Hematopoietic multipotent progenitor cell treated with erythropoietin and hydrocortisone succinate and interleukin-3 and kit ligand, for 4 days (in vitro differentiated cells): Measurements from ENCODE around the gene TRPM8.

Source experiments
- DNase-seq: peaks from one replicate; pipeline ENCODE4 v3.0.0-alpha.2; 2015

Gene TRPM8

GRCh38 chr2:234003972-234004617, 86.9 kb downstream of the TRPM8 start:
- peak; percentile 5 for DNase-seq

DNA sequence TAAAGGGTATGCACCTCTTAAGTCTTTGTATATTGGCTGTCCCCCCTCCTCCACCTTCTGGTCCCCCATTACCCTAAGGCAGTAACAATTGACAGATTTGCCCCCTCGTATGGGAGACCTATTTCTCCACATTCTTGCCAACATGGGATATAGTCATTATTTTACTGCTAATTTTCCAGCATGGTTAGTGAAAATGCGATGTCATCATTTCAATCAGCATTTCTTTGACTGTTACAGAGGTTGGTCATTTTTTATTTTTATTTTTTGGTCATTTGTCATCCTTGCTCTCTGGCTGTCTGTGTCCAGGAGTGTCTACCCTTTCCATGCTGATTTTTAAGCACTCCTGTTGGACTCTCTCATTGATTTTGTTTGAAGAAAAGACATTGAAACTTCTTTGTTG, 88.0 kb downstream of the TRPM8 start:
- DNase-seq, result no peak

GRCh38 chr2:234006501-234006900, 89.3 kb downstream of the TRPM8 start:
- no peak for DNase-seq

DNA sequence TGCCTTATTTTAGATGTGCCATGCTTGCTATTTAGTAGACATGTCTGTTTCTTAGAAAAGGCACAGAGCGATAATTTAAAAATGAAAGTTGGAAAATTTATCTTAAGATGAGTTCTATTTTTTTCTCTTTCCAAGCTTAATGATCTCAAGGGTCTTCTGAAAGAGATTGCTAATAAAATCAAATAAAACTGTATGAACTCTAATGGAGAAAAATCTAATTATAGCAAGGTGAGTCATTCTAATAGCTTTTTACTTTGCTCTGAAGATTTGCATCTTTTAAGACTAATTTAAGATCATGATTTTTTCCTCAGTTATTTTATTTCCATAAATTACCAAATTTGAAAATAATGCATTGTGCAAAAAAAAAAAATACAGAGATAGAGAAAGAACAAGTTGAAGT, 97.3 kb downstream of the TRPM8 start:
- no peak for DNase-seq

- DNase-seq, result no peak
Measured at GRCh38 chr2:234015861-234016260, 98.7 kb downstream of the TRPM8 start.

GRCh38 chr2:234019896-234020295, 102.7 kb downstream of the TRPM8 start:
- DNase-seq, result no peak

- DNase-seq, result no peak
Measured at GRCh38 chr2:234020332-234020731, 103.2 kb downstream of the TRPM8 start.

- no peak for DNase-seq
Measured at GRCh38 chr2:234022424-234022823, 105.3 kb downstream of the TRPM8 start.

- DNase-seq, result no peak
Measured at GRCh38 chr2:234024304-234024703, 107.1 kb downstream of the TRPM8 start.

DNA sequence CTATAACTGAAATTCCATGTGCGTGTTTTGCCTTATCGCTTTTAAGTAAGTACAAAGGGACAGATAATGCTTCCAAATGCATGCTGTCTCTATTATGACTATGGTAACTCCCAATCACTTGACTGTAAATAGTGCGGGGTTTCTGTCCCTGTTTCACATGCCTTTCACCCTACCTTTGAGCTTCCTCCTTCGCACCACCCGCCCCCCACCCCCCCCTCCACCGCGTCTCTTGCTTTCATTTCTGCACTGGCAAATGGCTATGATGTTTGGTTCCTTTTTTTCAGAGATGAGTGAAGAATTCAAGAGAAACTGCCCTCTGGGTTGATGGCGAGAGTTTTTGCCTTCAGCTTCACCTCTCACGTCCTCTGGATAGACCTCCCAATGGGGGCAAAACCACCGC, 108.3 kb downstream of the TRPM8 start:
- peak; percentile 30 for DNase-seq

DNA sequence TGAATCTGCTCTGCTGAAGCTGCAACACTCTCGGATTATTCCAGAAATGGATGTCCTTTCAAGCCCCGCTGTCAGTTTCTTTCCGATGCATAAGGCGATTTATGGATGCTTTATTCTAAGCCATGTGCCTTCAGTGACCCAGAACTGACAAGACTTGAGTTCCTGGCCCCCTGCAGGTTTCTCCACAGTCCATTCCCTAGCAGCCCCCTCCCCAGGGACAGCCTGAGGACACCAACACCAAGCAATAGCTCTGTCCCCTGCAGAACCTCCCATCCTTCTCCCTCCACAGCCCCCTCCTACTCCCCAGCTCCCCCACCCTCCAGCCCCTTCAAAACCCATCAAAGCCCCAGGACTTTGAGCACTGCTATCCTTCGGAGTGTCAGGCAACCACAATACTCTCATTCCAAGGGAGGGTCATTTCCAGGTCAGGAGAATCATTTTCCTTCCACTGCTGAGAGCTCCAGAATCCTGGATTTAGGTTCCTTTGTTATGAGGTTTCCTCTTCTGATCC, 108.8 kb downstream of the TRPM8 start:
- DNase-seq, result no peak

- no peak for DNase-seq
Measured at GRCh38 chr2:234026693-234027254, 109.6 kb downstream of the TRPM8 start.

- DNase-seq, result no peak
Measured at GRCh38 chr2:234027641-234028040, 110.5 kb downstream of the TRPM8 start.

DNA sequence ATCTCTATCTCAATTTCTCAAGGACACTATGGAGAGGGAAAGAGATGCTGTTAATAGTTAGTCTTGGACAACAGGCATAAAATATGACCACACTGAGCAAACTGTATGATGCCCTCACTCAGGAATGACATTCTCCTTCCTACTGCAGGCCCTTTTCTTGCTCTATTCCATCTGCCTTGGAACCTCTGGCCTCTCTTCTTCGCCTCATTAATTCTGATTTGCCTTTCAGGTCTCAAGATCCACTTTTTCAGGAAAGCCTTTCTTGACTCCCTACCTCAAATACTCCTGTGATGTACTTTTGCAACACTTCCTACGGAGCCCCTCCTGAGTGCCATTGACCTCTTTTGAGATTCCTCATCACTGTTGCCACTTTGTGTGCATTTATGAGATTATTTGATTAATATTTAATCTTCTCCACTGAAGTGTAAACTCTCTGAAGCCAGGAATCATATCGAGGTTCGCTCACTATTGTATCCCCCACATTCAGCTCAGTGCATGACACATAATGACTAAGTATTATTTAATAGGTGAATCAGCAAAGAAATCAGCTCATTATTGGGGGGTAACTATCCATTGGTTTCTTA, 112.1 kb downstream of the TRPM8 start:
- no peak for DNase-seq

- no peak for DNase-seq
Measured at GRCh38 chr2:234031207-234031606, 114.0 kb downstream of the TRPM8 start.

GRCh38 chr2:234032279-234032856, 115.2 kb downstream of the TRPM8 start:
- DNase-seq, result no peak

- no peak for DNase-seq
Measured at GRCh38 chr2:234033174-234033573, 116.0 kb downstream of the TRPM8 start.

GRCh38 chr2:234033885-234034284, 116.7 kb downstream of the TRPM8 start:
- no peak for DNase-seq

DNA sequence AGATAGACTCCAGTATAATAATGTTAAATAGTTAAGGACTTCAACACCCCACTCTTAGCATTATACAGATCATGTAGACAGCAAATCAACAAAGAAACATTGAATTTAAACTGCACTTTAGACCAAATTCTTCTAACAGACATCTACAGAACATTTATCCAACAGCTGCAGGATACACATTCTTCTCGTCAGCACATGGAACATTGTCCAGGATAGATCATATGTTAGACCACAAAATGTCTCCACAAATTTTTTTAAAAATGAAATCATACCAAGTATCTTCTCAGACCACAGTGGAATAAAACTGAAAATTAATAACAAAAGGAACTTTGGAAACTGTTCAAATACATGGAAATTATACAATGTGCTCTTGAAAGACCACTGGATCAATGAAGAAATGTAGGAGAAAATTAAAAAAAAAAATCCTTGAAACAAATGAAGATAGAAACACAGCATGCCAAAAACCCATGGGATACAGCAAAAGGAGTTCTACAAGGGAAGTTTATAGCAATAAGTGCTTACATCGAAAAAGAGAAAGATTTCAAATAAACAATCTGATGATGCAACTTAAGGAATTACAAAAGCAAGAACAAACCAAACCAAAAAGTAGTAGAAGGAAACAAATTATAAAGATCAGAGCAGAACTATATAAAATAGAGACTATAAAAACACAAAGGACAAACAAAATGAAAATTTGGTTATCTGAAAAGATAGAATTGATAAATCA, 121.1 kb downstream of the TRPM8 start:
- no peak for DNase-seq

DNA sequence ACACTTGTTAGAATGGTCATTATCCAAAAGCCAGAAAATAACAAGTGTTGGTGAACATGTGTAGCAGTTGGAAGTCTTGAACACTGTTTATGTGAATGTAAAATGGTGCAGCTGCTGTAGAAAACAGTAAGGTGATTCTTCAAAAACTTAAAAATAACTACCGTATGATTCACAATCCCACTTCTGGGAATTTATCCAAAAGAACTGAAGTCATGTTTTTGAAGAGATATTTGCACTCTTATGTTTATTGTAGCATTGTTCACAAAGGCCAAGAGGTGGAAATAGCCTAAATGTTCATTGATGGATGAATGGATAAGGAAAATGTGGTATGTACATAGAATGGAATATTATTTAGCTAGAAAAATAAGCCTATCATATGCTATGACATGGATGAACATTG, 127.0 kb downstream of the TRPM8 start:
- DNase-seq, result no peak

DNA sequence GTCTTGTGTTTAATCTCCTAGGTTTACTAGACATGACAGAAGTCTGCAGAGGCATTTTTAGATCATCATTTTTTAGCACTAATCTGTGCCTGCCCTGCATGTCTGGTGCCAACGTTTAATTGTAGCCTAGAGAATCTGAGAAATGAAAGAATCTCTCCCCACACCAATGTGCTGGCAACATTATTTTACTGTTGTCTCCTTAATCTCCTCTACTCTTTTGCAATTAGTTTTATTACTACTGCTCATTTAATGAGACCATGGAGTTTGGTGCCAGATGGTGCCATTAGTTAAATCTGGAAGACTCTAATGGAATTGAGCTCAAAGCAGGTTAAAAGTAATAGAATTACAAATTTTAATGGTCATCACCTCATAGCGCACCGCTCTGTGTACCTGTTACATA, 129.3 kb downstream of the TRPM8 start:
- DNase-seq, result no peak

DNA sequence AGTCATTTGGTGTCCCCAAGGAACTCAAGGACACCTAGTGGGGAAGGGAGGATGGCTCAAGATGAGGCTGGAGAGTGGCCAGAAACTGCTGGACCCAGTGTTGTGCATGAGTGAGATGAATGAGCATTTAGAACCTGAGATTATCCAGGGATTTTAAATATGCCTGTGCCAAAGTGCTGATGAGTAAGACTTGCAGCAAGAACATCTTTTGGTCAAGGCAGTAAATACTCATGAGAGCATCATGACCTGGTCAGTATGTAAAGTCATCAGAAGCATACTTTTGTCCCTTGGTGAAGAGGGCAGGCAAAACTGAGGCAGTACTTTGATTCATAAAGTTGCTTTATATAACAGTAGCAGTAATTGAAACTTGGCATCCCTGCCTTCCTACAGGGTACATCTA, 130.2 kb downstream of the TRPM8 start:
- DNase-seq, result no peak

DNA sequence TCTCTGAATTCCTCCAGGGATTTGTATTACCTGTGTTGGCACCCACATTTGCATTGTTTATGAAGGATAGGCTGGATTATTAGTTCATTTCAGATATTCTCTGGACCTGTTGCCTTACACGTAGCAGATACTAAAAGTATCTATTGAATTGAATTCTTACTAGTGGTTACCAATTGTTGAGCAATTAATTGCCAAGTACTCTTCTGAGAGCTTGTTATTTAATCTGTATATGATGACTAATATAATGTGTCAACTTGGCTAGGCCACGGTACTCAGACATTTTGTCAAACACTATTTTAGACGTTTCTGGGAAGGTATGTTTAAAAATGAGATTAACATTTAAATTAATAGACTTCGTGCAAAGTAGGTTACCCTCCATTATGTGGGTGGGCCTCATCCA, 130.9 kb downstream of the TRPM8 start:
- no peak for DNase-seq
